GM19455 (cell line): ENCODE data around the gene CCDC106.

ENCODE experiments used
- ATAC-seq: cut with Tn5 transposase; IDR thresholded peaks from one replicate; pipeline ENCODE4 v1.9.1; 2021; ENCODE audit not compliant: unreplicated experiment

Gene CCDC106

DNA sequence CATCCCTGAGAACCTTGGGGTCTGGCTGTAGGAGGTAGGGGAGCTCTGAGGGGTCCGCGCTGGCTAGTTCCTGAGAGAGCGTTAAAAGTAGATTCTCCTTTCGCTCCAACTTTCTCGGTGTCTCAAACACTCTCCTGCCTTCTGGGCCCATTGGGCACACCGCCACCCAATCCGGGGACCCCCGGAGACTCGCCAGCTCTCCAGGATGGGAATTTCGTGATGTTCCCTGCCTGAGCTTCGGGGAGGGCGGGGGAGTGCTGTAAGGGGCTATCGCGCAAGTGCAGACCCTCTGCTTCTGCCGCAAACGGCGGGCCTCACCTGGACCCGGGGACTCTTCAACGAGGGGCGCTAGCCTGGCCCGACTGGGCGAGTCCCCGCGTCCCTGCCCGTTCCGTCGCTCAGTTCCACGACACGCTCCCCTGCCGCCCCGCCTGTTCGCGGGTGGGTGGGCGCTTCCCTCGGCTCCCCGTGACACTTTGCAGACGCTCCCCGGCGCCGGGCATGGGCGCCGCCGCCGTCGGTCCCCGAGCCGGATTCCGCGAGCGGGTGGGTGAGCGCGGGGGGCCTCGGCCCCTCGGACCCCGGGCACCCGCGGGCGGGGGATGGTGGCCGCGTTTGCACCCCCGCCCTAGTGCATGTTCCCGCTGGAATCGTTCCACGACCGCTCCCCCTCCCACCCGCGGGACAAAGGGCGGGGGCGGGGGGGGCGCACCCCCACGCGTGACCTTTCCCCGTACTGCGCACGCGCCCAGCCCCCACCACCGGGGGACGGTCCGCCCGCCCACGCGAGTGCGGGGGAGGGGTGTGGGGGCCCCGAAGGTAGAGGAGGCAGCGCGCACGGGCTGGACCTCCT is at the start of gene CCDC106:
TSS of gene CCDC106 (plus strand) at position 481 of the 853 bp plus-strand sequence. CDS start 835 bp downstream, outside the sequence.
- no peak for ATAC-seq

DNA sequence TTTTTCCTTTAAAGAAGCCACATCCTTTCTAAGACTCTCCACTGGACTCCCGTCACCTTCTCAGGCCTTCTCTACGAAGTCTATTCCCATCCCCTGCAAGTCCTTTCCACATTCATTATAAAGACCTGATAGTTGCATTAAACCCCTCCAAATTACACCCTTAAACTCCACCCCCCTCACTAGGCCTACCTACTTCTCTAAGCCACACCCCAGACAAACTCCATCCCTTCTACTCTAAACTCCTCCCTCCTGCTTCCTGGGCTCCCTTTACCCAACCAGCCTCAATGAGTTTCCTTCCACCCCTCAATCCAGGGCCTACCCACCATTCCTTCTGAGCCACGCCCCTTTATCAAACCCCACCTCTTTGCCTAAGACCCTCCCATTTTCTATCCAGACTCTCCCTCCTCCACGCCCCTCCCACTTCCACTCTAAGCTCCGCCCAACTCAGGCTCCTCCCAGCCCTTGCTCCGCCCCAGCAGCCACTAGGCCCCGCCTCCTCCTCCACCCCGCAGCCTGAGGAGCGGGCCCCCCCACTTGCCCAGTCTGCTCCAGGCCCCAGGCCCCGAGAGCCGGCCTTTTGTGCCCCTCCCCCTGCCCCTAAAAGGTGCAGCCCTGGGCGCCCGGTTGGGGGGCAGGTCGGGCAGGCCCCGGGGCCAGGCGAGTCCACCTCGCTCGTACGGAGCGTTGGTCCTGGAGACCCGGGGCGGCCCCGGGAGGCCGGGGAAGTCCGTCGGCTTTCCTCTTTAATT is 49.1 kb upstream of the CCDC106 start:
- peak; percentile 43 for ATAC-seq

DNA sequence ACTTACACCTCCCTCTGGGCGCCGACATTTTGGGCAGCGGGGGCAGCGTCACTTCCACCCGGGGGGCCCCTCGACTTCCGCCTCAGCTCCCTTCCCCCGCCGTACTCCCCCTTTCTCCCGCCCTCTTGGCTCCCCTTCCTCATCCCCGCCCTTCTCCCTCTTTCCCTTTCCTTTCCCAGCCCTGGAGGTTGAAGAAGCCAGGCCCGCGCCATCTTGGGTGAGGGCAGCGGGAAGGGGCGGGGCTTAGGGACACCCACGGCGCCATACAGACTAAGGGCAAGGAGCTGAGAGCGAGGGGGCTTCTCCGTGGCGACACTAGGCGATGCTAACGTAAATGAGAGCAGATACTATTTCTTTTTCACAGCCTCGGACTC is 48.6 kb upstream of the CCDC106 start, which contains the start of gene FIZ1:
TSS of gene FIZ1 (minus strand) at position 50 of the 374 bp plus-strand sequence. CDS start 1,652 bp downstream, outside the sequence.
- ATAC-seq, result peak; percentile 45

DNA sequence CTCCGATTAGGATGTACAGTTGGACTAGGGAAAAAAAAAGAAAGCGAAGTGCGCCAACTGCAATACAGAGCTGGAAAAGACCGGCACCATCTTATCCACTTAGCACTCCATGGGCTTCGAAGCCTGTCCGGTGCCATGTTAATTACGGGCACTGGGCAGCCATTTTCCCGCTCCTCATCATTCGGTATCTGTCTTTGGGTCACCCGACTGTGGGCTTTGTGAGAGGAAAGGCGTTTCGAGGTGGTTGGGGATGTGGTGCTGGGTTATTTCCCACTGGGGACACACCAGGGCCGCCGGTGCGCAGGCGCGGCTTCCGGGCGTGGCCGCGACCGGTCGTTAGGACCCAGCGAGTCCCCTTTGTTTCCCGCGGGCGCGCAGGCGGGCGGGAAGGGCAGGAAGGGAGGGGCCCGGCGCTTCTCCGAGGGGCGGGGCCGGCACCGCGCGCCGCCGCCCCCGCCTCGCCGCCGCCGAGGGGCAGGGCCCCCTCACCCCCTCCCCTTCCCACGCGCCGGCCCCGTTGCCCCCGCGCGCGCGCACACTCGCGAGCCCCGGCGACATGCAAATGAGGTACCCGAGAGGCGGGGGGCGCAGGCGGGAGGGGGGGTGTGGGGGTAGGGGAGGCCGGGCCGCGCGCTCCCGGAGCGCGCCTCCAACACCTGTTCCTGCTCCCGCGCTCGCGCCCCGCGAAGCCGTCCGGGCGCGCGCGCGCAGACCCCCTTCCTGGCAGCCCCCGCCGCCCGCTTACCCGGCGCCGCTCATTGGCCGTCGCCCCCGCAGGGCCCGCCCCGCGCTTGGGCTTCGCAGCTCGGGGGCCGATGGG is 48.0 kb upstream of the CCDC106 start, which contains the start of gene ZNF524:
TSS of gene ZNF524 (plus strand) at position 447 of the 820 bp plus-strand sequence. CDS start 1,825 bp downstream, outside the sequence.
- peak; percentile 41 for ATAC-seq

DNA sequence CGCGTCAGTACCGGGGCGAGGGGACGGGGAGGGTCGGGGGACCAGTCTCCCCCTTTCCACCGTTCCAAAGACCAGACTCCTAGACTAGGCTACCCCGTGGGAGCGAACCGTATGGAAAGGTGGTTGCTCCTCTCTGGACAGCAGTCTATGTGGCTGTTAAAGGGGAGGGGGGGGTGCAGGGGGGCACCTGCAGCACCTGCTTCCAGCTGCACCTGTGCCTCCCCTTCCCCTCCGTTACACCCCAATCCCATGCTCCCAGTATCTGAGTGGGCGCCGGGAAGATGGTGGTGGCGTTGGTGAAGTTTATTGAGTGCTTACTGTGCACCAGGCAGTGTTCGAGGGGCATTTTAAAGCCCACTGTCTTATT is 47.4 kb upstream of the CCDC106 start:
- no peak for ATAC-seq

DNA sequence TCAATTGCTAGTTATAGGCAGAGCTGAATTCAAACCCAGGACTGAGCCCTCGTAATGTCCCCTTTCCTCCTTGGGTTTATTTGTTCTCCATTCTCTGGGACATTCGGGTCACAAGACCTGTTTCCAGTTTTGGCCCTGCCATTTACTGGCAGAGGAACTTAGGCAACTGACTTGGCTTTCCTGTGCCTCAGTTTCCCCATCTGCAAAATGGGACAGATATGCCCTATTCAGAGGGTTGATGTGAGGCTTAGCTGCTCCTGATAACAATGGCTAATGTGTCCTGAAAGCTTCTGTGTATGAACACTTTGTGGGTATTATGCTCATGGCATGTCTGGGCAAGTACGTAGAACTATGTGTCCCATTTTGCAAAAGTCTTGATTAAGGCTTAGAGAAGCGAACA is 46.9 kb upstream of the CCDC106 start:
- ATAC-seq, result no peak

DNA sequence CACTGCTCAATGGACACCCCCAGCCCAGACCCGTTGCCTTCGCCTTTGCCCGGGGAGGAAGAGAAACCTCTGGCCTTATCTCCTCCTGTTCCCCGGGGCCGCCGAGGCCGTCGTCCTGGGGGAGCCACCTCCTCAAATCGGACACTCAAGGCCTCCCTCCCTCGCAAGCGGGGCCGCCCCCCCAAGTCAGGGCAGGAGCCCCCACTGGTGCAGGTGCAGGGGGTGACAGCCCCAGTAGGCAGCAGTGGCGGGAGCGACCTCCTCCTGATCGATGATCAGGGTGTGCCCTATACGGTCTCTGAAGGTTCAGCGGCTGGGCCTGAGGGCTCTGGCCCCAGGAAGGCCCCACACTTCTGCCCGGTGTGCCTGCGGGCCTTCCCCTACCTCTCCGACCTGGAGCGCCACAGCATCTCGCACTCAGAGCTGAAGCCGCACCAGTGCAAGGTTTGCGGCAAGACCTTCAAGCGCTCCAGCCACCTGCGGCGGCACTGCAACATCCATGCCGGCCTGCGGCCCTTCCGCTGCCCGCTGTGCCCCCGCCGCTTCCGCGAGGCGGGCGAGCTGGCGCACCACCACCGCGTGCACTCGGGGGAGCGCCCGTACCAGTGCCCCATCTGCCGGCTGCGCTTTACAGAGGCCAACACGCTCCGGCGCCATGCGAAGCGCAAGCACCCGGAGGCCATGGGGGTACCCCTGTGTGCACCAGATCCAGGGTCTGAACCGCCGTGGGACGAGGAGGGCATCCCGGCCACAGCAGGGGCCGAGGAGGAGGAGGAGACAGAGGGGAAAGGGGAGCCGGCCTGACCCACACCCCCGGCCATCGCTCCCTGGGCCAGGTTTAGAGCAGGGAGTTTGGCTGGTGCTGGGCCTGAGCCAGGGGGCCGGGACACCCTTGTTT is 45.7 kb upstream of the CCDC106 start:
- no peak for ATAC-seq

DNA sequence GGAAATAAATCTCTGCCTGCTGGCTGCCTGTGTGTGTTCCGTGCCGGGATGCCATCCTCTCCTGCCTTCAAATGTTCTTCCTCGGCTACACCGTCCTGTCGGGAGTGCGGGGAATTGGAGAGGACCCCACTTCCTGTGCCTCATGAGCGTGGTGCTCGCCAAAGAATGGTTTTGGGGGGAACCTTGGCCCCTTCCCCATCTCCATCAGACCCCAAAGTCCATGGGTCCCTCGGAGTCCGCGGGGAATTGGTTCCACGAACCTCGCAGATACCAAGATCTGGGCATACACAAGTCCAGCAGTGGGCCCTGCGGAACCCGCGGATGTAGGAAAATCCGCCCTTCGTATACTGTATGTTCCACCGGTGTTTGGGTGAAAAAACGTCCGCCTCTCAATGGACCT is 44.9 kb upstream of the CCDC106 start:
- no peak for ATAC-seq

- ATAC-seq, result no peak
These were observed 44.3 kb upstream of the CCDC106 start for GRCh38 chr19:55603581-55604292.

- ATAC-seq, result peak; percentile 59
These were observed 42.8 kb upstream of the CCDC106 start for GRCh38 chr19:55605207-55605636.

DNA sequence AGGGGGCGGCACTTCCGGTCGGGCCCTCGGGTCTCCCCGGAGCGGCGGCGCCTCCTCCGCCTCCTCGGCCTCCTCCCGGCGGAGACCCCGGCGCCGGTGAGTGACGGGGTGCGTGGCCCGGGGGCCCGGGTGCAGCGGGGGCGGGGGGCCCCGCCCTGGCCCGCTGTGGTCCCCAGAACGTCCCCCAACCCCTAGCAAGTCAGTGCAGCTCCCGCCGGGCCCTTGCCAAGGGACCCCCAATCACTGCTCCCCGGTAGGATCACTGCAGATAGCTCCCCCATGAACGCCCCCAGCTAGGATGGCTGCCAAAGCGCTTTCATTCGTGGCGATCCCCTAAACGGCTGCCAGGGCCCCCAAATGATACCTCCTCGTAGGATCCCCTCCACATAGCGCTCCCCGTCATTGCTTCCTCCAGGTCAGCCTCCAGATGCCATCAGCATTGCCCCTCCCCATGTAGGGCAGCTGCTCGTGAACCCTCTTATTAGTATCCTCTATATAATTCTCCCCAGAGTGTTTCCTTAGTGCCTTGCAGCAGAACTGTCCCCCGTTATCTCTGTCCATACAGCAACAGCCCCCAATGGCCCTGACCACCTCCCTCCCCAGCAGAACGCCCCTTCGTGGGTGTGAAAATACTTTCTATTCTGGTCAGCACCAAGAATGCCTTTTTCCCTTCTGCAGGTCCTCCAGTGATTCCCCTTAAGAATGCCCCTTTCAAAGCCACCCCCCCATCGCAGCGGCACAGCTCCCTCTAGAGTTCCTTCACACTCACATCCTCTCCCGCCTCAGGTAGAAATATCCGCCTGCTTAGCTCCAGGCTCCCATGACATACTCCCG is 42.2 kb upstream of the CCDC106 start, which contains the start of gene ZNF865:
TSS of gene ZNF865 (plus strand) at position 11 of the 834 bp plus-strand sequence. CDS start 7,972 bp downstream, outside the sequence.
- peak; percentile 25 for ATAC-seq

DNA sequence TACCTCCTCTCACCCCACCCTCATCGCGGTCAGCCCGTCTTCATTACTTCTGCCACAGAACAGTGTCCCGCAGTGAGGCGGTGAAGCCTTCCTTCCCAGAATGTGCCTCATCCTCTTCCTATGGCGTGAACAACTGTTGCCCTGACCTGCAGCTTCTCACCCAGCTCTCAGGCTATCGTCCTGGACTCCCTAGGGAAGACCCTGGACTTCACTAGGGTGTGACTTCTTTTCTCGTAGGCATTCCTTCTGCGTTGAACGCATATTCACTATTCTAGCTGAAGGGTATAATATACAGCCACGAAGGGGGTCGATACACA is 41.6 kb upstream of the CCDC106 start:
- no peak for ATAC-seq

DNA sequence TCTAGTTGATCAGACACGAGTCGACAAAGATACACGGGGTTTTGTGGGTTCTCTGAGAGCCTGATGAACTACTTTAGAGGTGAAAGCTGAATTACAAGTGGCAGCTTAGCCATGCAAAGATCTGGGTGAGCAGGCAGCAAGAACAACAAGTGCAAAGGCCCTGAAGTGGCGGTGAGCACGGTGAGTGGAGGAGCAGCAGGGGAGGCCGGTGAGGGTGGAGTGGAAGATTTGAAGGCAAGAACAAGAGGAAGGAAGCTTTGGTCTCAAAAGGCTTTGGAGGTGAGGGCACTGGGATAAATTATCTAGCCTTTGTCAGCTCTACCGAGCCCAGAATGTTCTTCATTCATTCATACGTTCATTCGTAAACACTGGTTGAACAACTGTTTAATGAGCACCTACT is 41.2 kb upstream of the CCDC106 start:
- ATAC-seq, result no peak

GRCh38 chr19:55609326-55609725 is 38.7 kb upstream of the CCDC106 start:
- ATAC-seq, result no peak

GRCh38 chr19:55611300-55611982 is 36.6 kb upstream of the CCDC106 start:
- ATAC-seq, result no peak

- no peak for ATAC-seq
These were observed 35.9 kb upstream of the CCDC106 start for GRCh38 chr19:55611983-55612645.

GRCh38 chr19:55613396-55613795 is 34.6 kb upstream of the CCDC106 start:
- no peak for ATAC-seq
